IMR-90 (cell line): ENCODE data around the gene STARD13. TPM values are rescaled to one million over a fixed set of nuclear protein-coding genes. Genes with fewer than 3 reads are reported as not detected.
A peak's percentile ranks its signal among the peaks of the same experiment; 100 is the strongest.

Experiments used
- ATAC-seq: fragments of 200-7000 bp; cut with Tn5 transposase; 2 replicates; pipeline ENCODE4 v1.9.1; 2020; ENCODE audit warnings: low read depth, mild to moderate bottlenecking, moderate library complexity
- BruUV-seq: library from RNA; stranded (reverse); fragments of 400-500 nt; replicated peaks from 2 replicates; lab custom pipeline; 2021; lab: Mats Ljungman, UMichigan
- CTCF ChIA-PET: fragments of 300-600 bp; formaldehyde crosslinking; extraction: SDS; loops from one replicate; lab custom pipeline; 2021; ENCODE audit warnings: antibody characterized with exemption; lab: Yijun Ruan, JAX
- POLR2A ChIA-PET: fragments of 300-600 bp; sonication (Branson Sonifier 250); formaldehyde crosslinking; loops from one replicate; lab custom pipeline; 2022; ENCODE audit warnings: antibody characterized with exemption; ENCODE audit not compliant: unreplicated experiment; lab: Charles Lee
- DNase-seq: peaks from one replicate; pipeline ENCODE4 v3.0.0; 2013
- H2AFZ ChIP-seq: replicated peaks from 2 replicates; pipeline ENCODE3; 2013; ENCODE audit warnings: low read length, mild to moderate bottlenecking; ENCODE audit not compliant: poor library complexity
- H2AK5ac ChIP-seq: 2 replicates; pipeline ENCODE4 v1.6.1; 2013; ENCODE audit warnings: low read depth, low read length, inconsistent platforms
- H2AK9ac ChIP-seq: replicated peaks from 2 replicates; pipeline ENCODE3; 2013; ENCODE audit warnings: mild to moderate bottlenecking, low read depth, low read length, moderate library complexity; ENCODE audit not compliant: poor library complexity
- H2BK120ac ChIP-seq: 2 replicates; pipeline ENCODE4 v1.6.1; 2013; ENCODE audit warnings: low read depth, low read length, inconsistent platforms
- H2BK15ac ChIP-seq: 3 replicates; pipeline ENCODE4 v1.6.1; 2013; ENCODE audit warnings: low read depth, low read length, inconsistent platforms
- H2BK20ac ChIP-seq: 2 replicates; pipeline ENCODE4 v1.6.1; 2013; ENCODE audit warnings: low read depth, mild to moderate bottlenecking, inconsistent platforms, low read length, moderate library complexity
- H2BK5ac ChIP-seq: 2 replicates; pipeline ENCODE4 v1.6.1; 2013; ENCODE audit warnings: mild to moderate bottlenecking, low read depth, low read length, inconsistent platforms; ENCODE audit not compliant: poor library complexity, severe bottlenecking
- H3K14ac ChIP-seq: replicated peaks from 2 replicates; pipeline ENCODE4 v1.6.1; 2013; ENCODE audit warnings: low read depth, low read length, inconsistent platforms
- H3K18ac ChIP-seq: 2 replicates; pipeline ENCODE4 v1.6.1; 2013; ENCODE audit warnings: low read depth, low read length, control low read depth
- H3K23ac ChIP-seq: 2 replicates; pipeline ENCODE4 v1.6.1; 2013; ENCODE audit warnings: low read depth, low read length, inconsistent platforms
- H3K27ac ChIP-seq: 2 replicates; pipeline ENCODE4 v1.5.1; 2013; ENCODE audit warnings: mild to moderate bottlenecking, control low read depth, low read length; ENCODE audit not compliant: insufficient read depth
- H3K27me3 ChIP-seq: 2 replicates; pipeline ENCODE4 v1.6.1; 2013; ENCODE audit warnings: low read length; ENCODE audit not compliant: control insufficient read depth, insufficient read depth
- H3K36me3 ChIP-seq: 2 replicates; pipeline ENCODE4 v1.6.1; 2013; ENCODE audit warnings: low read length, mixed read lengths; ENCODE audit not compliant: control insufficient read depth, insufficient read depth
- H3K4ac ChIP-seq: 2 replicates; pipeline ENCODE4 v1.6.1; 2013; ENCODE audit warnings: low read depth, low read length, inconsistent platforms
- H3K4me1 ChIP-seq: 2 replicates; pipeline ENCODE4 v1.6.1; 2013; ENCODE audit warnings: low read length, mixed read lengths; ENCODE audit not compliant: control insufficient read depth, insufficient read depth
- H3K4me2 ChIP-seq: 2 replicates; pipeline ENCODE4 v1.6.1; 2013; ENCODE audit warnings: low read depth, mild to moderate bottlenecking, control low read depth, low read length, moderate library complexity
- H3K4me3 ChIP-seq: 2 replicates; pipeline ENCODE4 v1.5.1; 2013; ENCODE audit warnings: low read depth, mild to moderate bottlenecking, control low read depth, low read length, moderate library complexity; ENCODE audit not compliant: insufficient read depth
- H3K56ac ChIP-seq: 2 replicates; pipeline ENCODE4 v1.6.1; 2013; ENCODE audit warnings: low read length, inconsistent platforms; ENCODE audit not compliant: insufficient read depth; ENCODE audit errors: extremely low read depth
- H3K79me1 ChIP-seq, 2 experiments: 2 replicates each; pipeline ENCODE4 v1.6.1; 2013; ENCODE audit warnings: low read length in 2 of 2, inconsistent platforms in 1 of 2, low read depth in 1 of 2
- H3K9ac ChIP-seq: 2 replicates; pipeline ENCODE4 v1.6.1; 2013; ENCODE audit warnings: low read depth, low read length, control low read depth
- H3K9me1 ChIP-seq: 2 replicates; pipeline ENCODE4 v1.6.1; 2013; ENCODE audit warnings: low read length, inconsistent platforms; ENCODE audit not compliant: insufficient read depth
- H3K9me3 ChIP-seq: 2 replicates; pipeline ENCODE4 v1.6.1; 2013; ENCODE audit warnings: low read length; ENCODE audit not compliant: control insufficient read depth, insufficient read depth
- H4K20me1 ChIP-seq: 2 replicates; pipeline ENCODE4 v1.6.1; 2013; ENCODE audit warnings: low read length, inconsistent platforms; ENCODE audit not compliant: insufficient read depth
- H4K5ac ChIP-seq: 2 replicates; pipeline ENCODE4 v1.6.1; 2013; ENCODE audit warnings: mild to moderate bottlenecking, low read depth, low read length, control low read depth
- H4K8ac ChIP-seq, 2 experiments: 2 replicates each; pipeline ENCODE4 v1.6.1; 2013; ENCODE audit warnings: low read depth in 2 of 2, low read length in 2 of 2, control low read depth in 1 of 2, inconsistent platforms in 1 of 2
- H4K91ac ChIP-seq: 2 replicates; pipeline ENCODE4 v1.6.1; 2013; ENCODE audit warnings: low read depth, low read length, inconsistent platforms; ENCODE audit not compliant: insufficient read depth
- NFE2L2 ChIP-seq: fragments of 150-350 bp; IDR thresholded peaks from 2 replicates; pipeline ENCODE4 v1.6.1; 2016; ENCODE audit warnings: low read depth, mild to moderate bottlenecking, low read length
- WGBS, 2 experiments: methylation state at CpG; one replicate each; pipeline versions ENCODE4 v1.1.5 to v1.1.7; 2013; ENCODE audit warnings: missing lambda C conversion rate in 2 of 2; ENCODE audit not compliant: insufficient read length in 1 of 2; ENCODE audit errors: extremely low coverage in 2 of 2; 5-methylcytosine and 5-hydroxymethylcytosine counted together
- dilution Hi-C: fragments of 300-500 bp; cut with HindIII; formaldehyde crosslinking; loops from one replicate; pipeline ENCODE4 v1.14.3; 2018; ENCODE audit warnings: low sequenced_read_pairs; ENCODE audit not compliant: unreplicated experiment
- in situ Hi-C: fragments of 300-500 bp; cut with MboI; formaldehyde crosslinking; loops from 3 replicates; pipeline ENCODE4 v1.14.3; 2019; ENCODE audit warnings: low sequenced_read_pairs, inconsistent platforms, mixed read lengths
- intact Hi-C: fragments of 100-400 bp; cut with micrococcal nuclease; formaldehyde crosslinking; loops from 2 replicates; pipeline ENCODE4 v1.10.0; 2022
- polyA plus RNA-seq, 3 experiments: library from polyadenylated mRNA; depleted of rRNA; stranded (reverse); fragments of >200 nt; gene quantifications; 2 replicates each; pipeline ENCODE4 v1.2.3, GENCODE V29; 2012; ENCODE audit warnings: low replicate concordance in 1 of 3
- total RNA-seq: library from RNA; depleted of rRNA; stranded (reverse); fragments of >200 nt; gene quantifications from 2 replicates; pipeline ENCODE4 v1.2.3, GENCODE V29; 2012

Gene STARD13
- total and polyA plus RNA-seq, 2 of the 4 experiments (the other 2 are of a cell fraction) = 23.6 to 46.6 TPM

DNA sequence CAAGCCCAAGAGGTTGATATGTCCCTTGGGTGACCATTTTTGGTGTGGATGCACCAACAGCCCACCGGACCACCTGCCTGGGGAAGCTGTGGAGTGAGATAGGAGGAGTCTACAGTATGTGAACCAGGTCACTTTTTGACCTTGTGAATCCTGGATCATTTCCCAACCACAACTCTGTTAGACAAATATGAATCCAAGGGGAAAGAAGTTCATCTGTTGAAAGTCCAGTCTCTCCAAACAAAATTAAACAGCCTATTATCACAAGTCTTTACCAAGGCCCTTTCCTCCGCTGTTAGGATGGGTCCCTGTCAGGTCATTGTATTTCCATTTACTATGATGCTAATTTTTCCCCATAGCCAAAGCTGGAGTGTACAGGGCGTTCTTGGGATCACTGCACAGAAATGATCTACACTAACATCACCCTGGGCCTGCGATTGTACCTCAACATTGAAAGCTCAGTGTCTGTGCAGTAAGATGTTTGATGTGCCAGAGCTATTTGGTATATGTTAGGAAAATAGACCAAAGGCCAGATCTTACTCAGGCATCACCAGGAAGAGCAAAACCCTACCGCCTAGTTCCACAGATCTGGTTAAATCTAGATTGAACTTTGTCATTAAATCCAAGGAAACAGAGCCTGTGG is 117.1 kb downstream of the STARD13 start:
- Histone ChIP-seq H3K79me1 (peaks cover 60 to 73% of the 10 kb centered on the region in 2 experiments), H3K4me2 (no peak overlapping the region), H3K56ac (peak overlapping the region; percentile 35; the same call in 1 of the 2 replicates), H2BK120ac (peak overlapping the region; percentile 40; the same call in 1 of the 2 replicates), H3K4ac (peak overlapping the region; percentile 73), H2AK9ac (no peak overlapping the region), H3K27me3 (no peaks in the 10 kb centered on the region), H3K27ac (peak overlapping the region; percentile 55), H3K14ac (peak overlapping the region; percentile 82), H4K91ac (no peak overlapping the region), H2BK5ac (peak overlapping the region; percentile 62), H4K5ac (peak overlapping the region; percentile 75), H3K4me3 (no peak overlapping the region), H3K18ac (peak overlapping the region; percentile 91; the same call in 1 of the 2 replicates), H2BK15ac (peak overlapping the region; percentile 50), H2AK5ac (peak overlapping the region; percentile 64; the same call in 1 of the 2 replicates), H3K23ac (peak overlapping the region; percentile 43), H3K4me1 (peaks cover 17% of the 10 kb centered on the region), H3K36me3 (peaks cover 33% of the 10 kb centered on the region), H2AFZ (no peak overlapping the region), H3K9ac (no peak overlapping the region), H3K9me1 (peaks cover 28% of the 10 kb centered on the region), H3K9me3 (no peaks in the 10 kb centered on the region), H4K20me1 (peaks cover 11% of the 10 kb centered on the region), H4K8ac (peak overlapping the region in 1 of 2 experiments; percentile 41; a peak in 2 of 4 replicates), H2BK20ac (peak overlapping the region; percentile 32)
- CTCF ChIA-PET = interaction anchor here (1.2 to 1.4 kb wide), 2 partner anchors 14 to 375 kb away, joined by 3 to 4 read pairs; no protein-coding TSS in a partner anchor
- in situ Hi-C loops (no loop called here), intact Hi-C loops (no loop called here), dilution Hi-C loops (no loop called here)
- no TSS peak for BruUV-seq
- DNase-seq = no peak
- POLR2A ChIA-PET = no interaction called here
- no CpG with 5 or more reads among the region's 5 CpGs for WGBS, 2 experiments
- ATAC-seq = no peak
- no peak for TF ChIP-seq NFE2L2
